HuH-7.5 (cell line): ENCODE data around the gene GMDS.

ENCODE experiments used
- DNase-seq: peaks from one replicate; pipeline ENCODE4 v3.0.0; 2011; ENCODE audit warnings: low spot score

The GMDS gene

GRCh38 chr6:2205396-2205795 lies 40.0 kb downstream of the GMDS start:
- DNase-seq: no peak

GRCh38 chr6:2204272-2204671 lies 41.1 kb downstream of the GMDS start:
- DNase-seq: no peak

GRCh38 chr6:2203264-2203663 lies 42.1 kb downstream of the GMDS start:
- DNase-seq: no peak

- DNase-seq: no peak
Observed at GRCh38 chr6:2197984-2198383, 47.4 kb downstream of the GMDS start.

- no peak for DNase-seq
Observed at GRCh38 chr6:2197177-2197671, 48.2 kb downstream of the GMDS start.

GRCh38 chr6:2196079-2196679 lies 49.2 kb downstream of the GMDS start:
- DNase-seq: peak; percentile 9

- DNase-seq: no peak
Observed at GRCh38 chr6:2194643-2195042, 50.8 kb downstream of the GMDS start.

GRCh38 chr6:2193931-2194330 lies 51.5 kb downstream of the GMDS start:
- DNase-seq: no peak

- DNase-seq: no peak
Observed at GRCh38 chr6:2192976-2193375, 52.4 kb downstream of the GMDS start.

GRCh38 chr6:2191390-2191740 lies 54.0 kb downstream of the GMDS start:
- DNase-seq: no peak

- DNase-seq: no peak
Observed at GRCh38 chr6:2190661-2191389, 54.6 kb downstream of the GMDS start.

GRCh38 chr6:2188856-2189384 lies 56.5 kb downstream of the GMDS start:
- no peak for DNase-seq

GRCh38 chr6:2188397-2188796 lies 57.0 kb downstream of the GMDS start:
- no peak for DNase-seq

- DNase-seq: no peak
Observed at GRCh38 chr6:2187826-2188225, 57.6 kb downstream of the GMDS start.

- DNase-seq: no peak
Observed at GRCh38 chr6:2186516-2186915, 58.9 kb downstream of the GMDS start.

- DNase-seq: no peak
Observed at GRCh38 chr6:2185466-2185865, 59.9 kb downstream of the GMDS start.

- no peak for DNase-seq
Observed at GRCh38 chr6:2184700-2185455, 60.5 kb downstream of the GMDS start.

GRCh38 chr6:2183752-2184151 lies 61.7 kb downstream of the GMDS start:
- DNase-seq: no peak

GRCh38 chr6:2183246-2183645 lies 62.2 kb downstream of the GMDS start:
- DNase-seq: no peak

GRCh38 chr6:2182251-2182650 lies 63.2 kb downstream of the GMDS start:
- no peak for DNase-seq

- no peak for DNase-seq
Observed at GRCh38 chr6:2181567-2181966, 63.8 kb downstream of the GMDS start.

GRCh38 chr6:2179950-2180349 lies 65.5 kb downstream of the GMDS start:
- no peak for DNase-seq

- DNase-seq: no peak
Observed at GRCh38 chr6:2179241-2179640, 66.2 kb downstream of the GMDS start.
